HL-60 (cell line): ENCODE data around the gene FAM53B.

Experiments used
- DNase-seq, 2 experiments: peaks; one replicate each; pipeline ENCODE4 v3.0.0-alpha.2; 2010 to 2020; ENCODE audit warnings: low read depth in 1 of 2, low spot score in 1 of 2
- H3K27ac ChIP-seq: fragments of 250-450 bp; sonication (Bioruptor Pico); replicated peaks from 2 replicates; pipeline ENCODE4 v1.5.1; 2020; ENCODE audit warnings: mild to moderate bottlenecking, moderate library complexity
- H3K27me3 ChIP-seq: fragments of 250-450 bp; sonication (Bioruptor Pico); 2 replicates; pipeline ENCODE4 v1.5.1; 2021; ENCODE audit warnings: mild to moderate bottlenecking, moderate library complexity; ENCODE audit not compliant: insufficient read depth, poor library complexity, severe bottlenecking
- H3K4me3 ChIP-seq: replicated peaks from 2 replicates; pipeline ENCODE4 v1.5.1; 2011; ENCODE audit warnings: mild to moderate bottlenecking, control low read depth, low read length; ENCODE audit not compliant: insufficient read depth
- CTCF ChIP-seq: IDR thresholded peaks from one replicate; pipeline ENCODE4 v1.5.1; 2011; ENCODE audit warnings: low read length, control low read depth, inconsistent platforms; ENCODE audit not compliant: insufficient read depth
- GABPA ChIP-seq: IDR thresholded peaks from 2 replicates; pipeline ENCODE4 v1.6.1; 2012; ENCODE audit warnings: low read depth
- POLR2AphosphoS5 ChIP-seq: IDR thresholded peaks from 2 replicates; pipeline ENCODE4 v1.6.1; 2012; ENCODE audit warnings: low read depth
- REST ChIP-seq: IDR thresholded peaks from 2 replicates; pipeline ENCODE4 v1.6.1; 2012; ENCODE audit warnings: low read depth; ENCODE audit not compliant: insufficient replicate concordance
- SPI1 ChIP-seq: IDR thresholded peaks from 2 replicates; pipeline ENCODE4 v1.6.1; 2012; ENCODE audit warnings: low read depth, mild to moderate bottlenecking, borderline replicate concordance

The FAM53B gene

GRCh38 chr10:124663766-124664360, 80.3 kb downstream of the FAM53B start:
- Histone ChIP-seq H3K27me3 (no peaks in the 10 kb centered on the region), H3K27ac (no peak overlapping the region), H3K4me3 (no peak overlapping the region)
- no peak for DNase-seq
- TF ChIP-seq POLR2AphosphoS5 = no peak
- TF ChIP-seq GABPA = no peak
- no peak for TF ChIP-seq REST
- no peak for TF ChIP-seq SPI1
- TF ChIP-seq CTCF = no peak

- TF ChIP-seq CTCF (no peak), SPI1 (no peak), POLR2AphosphoS5 (no peak), GABPA (no peak), REST (no peak)
- no peak overlapping the region for H3K4me3 ChIP-seq
- H3K27me3 ChIP-seq = no peaks in the 10 kb centered on the region
- H3K27ac ChIP-seq = no peak overlapping the region
- no peak for DNase-seq
These were observed 81.0 kb downstream of the FAM53B start for GRCh38 chr10:124663228-124663627.

GRCh38 chr10:124661660-124662180, 82.5 kb downstream of the FAM53B start:
- no peak for DNase-seq
- no peaks in the 10 kb centered on the region for H3K27me3 ChIP-seq
- TF ChIP-seq REST (no peak), POLR2AphosphoS5 (no peak), SPI1 (no peak), GABPA (no peak), CTCF (no peak)

More at GRCh38 chr10:124661660-124662180, 82.5 kb downstream of the FAM53B start:
- Histone ChIP-seq H3K4me3 (no peak overlapping the region), H3K27ac (no peak overlapping the region)
